B cell (primary cell): ENCODE results near the gene SUSD3. TPM values are rescaled to one million over a fixed set of nuclear protein-coding genes. Genes with fewer than 3 reads are reported as not detected.
"Not testable (repeated sequence)": the region's sequence is repeated elsewhere in the genome, so short reads cannot be mapped to it uniquely, and the experiment has no call there.

Experiments used
- ATAC-seq: fragments of 200-7000 bp; cut with Tn5 transposase; one replicate; pipeline ENCODE4 v1.10.0; 2021; ENCODE audit warnings: low read depth, mild to moderate bottlenecking, moderate number of reproducible peaks, moderate library complexity
- CTCF ChIA-PET: fragments of 350-600 bp; sonication (Branson Sonifier 250); formaldehyde crosslinking; loops from one replicate; lab custom pipeline; 2021; ENCODE audit warnings: antibody characterized with exemption, inconsistent platforms; lab: Charles Lee
- POLR2A ChIA-PET: fragments of 350-600 bp; sonication (Branson Sonifier 250); formaldehyde crosslinking; loops from one replicate; lab custom pipeline; 2021; ENCODE audit warnings: antibody characterized with exemption; lab: Charles Lee
- DNase-seq: peaks from one replicate; pipeline ENCODE4 v3.0.0; 2013
- H2AFZ ChIP-seq: 2 replicates; pipeline ENCODE4 v1.6.1; 2012; ENCODE audit warnings: mild to moderate bottlenecking, low read depth, low read length; ENCODE audit not compliant: insufficient read depth, poor library complexity, severe bottlenecking
- H3K27ac ChIP-seq, 2 donors: 1 replicate in 1 of 2; 2 replicates in 1 of 2; pipeline ENCODE4 v1.5.1; 2012 to 2013; ENCODE audit warnings: low read length in 2 of 2, mild to moderate bottlenecking in 2 of 2, moderate library complexity in 1 of 2
- H3K27me3 ChIP-seq, 4 experiments: fragments of 200-600 bp in 1 of 4; sonication (generic) in 1 of 4; replicated peaks in 1 of 4; 1 replicate in 2 of 4; 2 replicates in 2 of 4; pipeline versions ENCODE4 v1.6.1 to v1.7.0; 2013 to 2016; ENCODE audit warnings: low read length in 3 of 4, mild to moderate bottlenecking in 2 of 4, mixed read lengths in 1 of 4, moderate library complexity in 1 of 4; ENCODE audit not compliant: insufficient read depth in 4 of 4, control insufficient read depth in 3 of 4; ENCODE audit errors: control extremely low read depth in 1 of 4
- H3K36me3 ChIP-seq, 2 experiments: replicated peaks in 1 of 2; 1 replicate in 1 of 2; 2 replicates in 1 of 2; pipeline versions ENCODE4 v1.6.1 to v1.7.1; 2013; ENCODE audit warnings: low read length in 1 of 2; ENCODE audit not compliant: insufficient read depth in 2 of 2, control insufficient read depth in 1 of 2; ENCODE audit errors: control extremely low read depth in 1 of 2, extremely low read depth in 1 of 2
- H3K4me1 ChIP-seq, 2 donors: fragments of 200-600 bp in 1 of 2; sonication (generic) in 1 of 2; 1 replicate in 1 of 2; 2 replicates in 1 of 2; pipeline versions ENCODE4 v1.5.1 to v1.6.1; 2013 to 2017; ENCODE audit warnings: low read length in 2 of 2; ENCODE audit not compliant: control insufficient read depth in 2 of 2, insufficient read depth in 2 of 2
- H3K4me2 ChIP-seq: replicated peaks from 2 replicates; pipeline ENCODE3; 2012; ENCODE audit warnings: mild to moderate bottlenecking, low read depth, low read length; ENCODE audit not compliant: poor library complexity, severe bottlenecking
- H3K4me3 ChIP-seq, 5 experiments: fragments of 200-600 bp in 1 of 5; sonication (generic) in 1 of 5; 1 replicate in 3 of 5; 2 replicates in 2 of 5; pipeline versions ENCODE4 v1.5.1 to v1.7.0; 2011 to 2016; ENCODE audit warnings: low read length in 4 of 5, mild to moderate bottlenecking in 4 of 5, low read depth in 2 of 5, control low read depth in 1 of 5, moderate library complexity in 1 of 5; ENCODE audit not compliant: insufficient read depth in 1 of 5; ENCODE audit errors: control extremely low read depth in 1 of 5, extremely low read depth in 1 of 5
- H3K79me2 ChIP-seq: fragments of 200-600 bp; sonication (generic); one replicate; pipeline ENCODE4 v1.6.0; 2016; ENCODE audit warnings: low read length; ENCODE audit not compliant: control insufficient read depth, insufficient read depth
- H3K9ac ChIP-seq: fragments of 200-600 bp; sonication (generic); 2 replicates; pipeline ENCODE4 v1.6.1; 2017; ENCODE audit warnings: mild to moderate bottlenecking, low read length, moderate library complexity
- H3K9me3 ChIP-seq, 3 donors: one replicate each; pipeline versions ENCODE4 v1.6.1 to v1.7.1; 2013; ENCODE audit warnings: low read length in 2 of 3; ENCODE audit not compliant: control insufficient read depth in 2 of 3, insufficient read depth in 1 of 3; ENCODE audit errors: control extremely low read depth in 1 of 3
- H4K20me1 ChIP-seq: 2 replicates; pipeline ENCODE4 v1.6.0; 2012; ENCODE audit warnings: mild to moderate bottlenecking, low read length; ENCODE audit not compliant: insufficient read depth, control insufficient read depth, poor library complexity, severe bottlenecking
- H3K27ac Mint-ChIP-seq: one replicate; pipeline ENCODE4 v1.8.0; 2021; ENCODE audit warnings: mixed read lengths
- H3K27me3 Mint-ChIP-seq: one replicate; pipeline ENCODE4 v1.8.0; 2021; ENCODE audit warnings: mixed read lengths
- H3K4me1 Mint-ChIP-seq: one replicate; pipeline ENCODE4 v1.8.0; 2021; ENCODE audit warnings: mixed read lengths
- H3K4me3 Mint-ChIP-seq: one replicate; pipeline ENCODE4 v1.8.0; 2021; ENCODE audit warnings: mixed read lengths
- H3K9me3 Mint-ChIP-seq: one replicate; pipeline ENCODE4 v1.8.0; 2022; ENCODE audit warnings: mixed read lengths; ENCODE audit not compliant: insufficient read depth
- WGBS: methylation state at CpG from one replicate; pipeline ENCODE4 v1.1.5; 2013; ENCODE audit warnings: missing lambda C conversion rate; ENCODE audit not compliant: insufficient coverage; 5-methylcytosine and 5-hydroxymethylcytosine counted together
- intact Hi-C: fragments of 100-400 bp; cut with micrococcal nuclease; formaldehyde crosslinking; loops from one replicate; pipeline ENCODE4 v1.10.0; 2022
- polyA plus RNA-seq: library from polyadenylated mRNA; depleted of rRNA; stranded (reverse); fragments of >200 nt; gene quantifications from 2 replicates; pipeline ENCODE4 v1.2.3, GENCODE V29; 2012
- total RNA-seq, 2 donors: library from RNA; stranded (reverse); fragments of 120-200 nt in 1 of 2; gene quantifications; 1 replicate in 1 of 2; 2 replicates in 1 of 2; pipeline versions ENCODE4 v1.2.3 to v1.2.4, GENCODE V29; 2013 to 2022
- TF ChIP-seq, protein P1 (sequence below): fragments of 200-600 bp; IDR thresholded peaks from one replicate; pipeline ENCODE4 v1.8.0; 2022; ENCODE audit warnings: antibody characterized with exemption, mild to moderate bottlenecking

The SUSD3 gene
- total and polyA plus RNA-seq, 2 donors (not counting 1 experiment from before 2014, with no cell fraction given) = 41.0 to 85.0 TPM

DNA sequence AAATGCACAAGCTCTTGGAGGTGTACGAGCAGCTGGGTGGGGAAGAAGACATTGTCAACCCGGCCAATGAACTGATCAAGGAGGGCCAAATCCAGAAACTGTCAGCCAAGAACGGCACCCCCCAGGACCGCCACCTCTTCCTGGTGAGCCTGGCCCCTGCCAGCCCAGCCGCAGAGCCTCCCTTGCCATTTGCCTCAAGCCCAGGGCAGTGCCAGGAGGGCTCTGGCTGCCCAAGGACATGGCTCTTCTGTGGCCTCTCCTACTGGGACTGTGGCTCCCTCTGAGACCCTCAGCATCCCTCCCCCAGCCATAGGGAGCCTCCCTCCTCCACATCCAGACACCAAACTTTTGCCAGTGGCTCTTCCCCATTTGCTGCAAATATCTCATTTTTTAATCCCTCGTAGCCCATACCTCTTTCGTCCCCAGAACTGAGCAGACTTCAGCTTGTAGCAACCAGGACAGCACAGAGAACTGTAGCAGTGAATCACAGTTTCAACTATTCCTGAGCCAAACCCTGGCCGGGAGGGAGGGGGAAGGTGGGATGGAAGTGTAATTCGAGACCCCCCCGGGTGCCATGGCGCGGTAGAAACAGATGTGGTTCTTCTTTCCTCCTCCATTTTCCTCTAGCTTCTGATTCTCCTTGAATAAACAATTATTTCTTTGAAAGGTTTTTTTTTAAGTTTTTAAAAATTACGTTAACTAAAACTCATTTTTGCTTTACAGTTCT, 44.5 kb upstream of the SUSD3 start:
- Histone ChIP-seq H3K4me3 (no peak overlapping the region), H3K4me1 (no peaks in the 10 kb centered on the region), H3K9ac (no peak overlapping the region), H3K27me3 (no peaks in the 10 kb centered on the region), H4K20me1 (peaks cover 48% of the 10 kb centered on the region), H3K36me3 (peaks cover 4 to 73% of the 10 kb centered on the region in 2 experiments), H3K27ac (no peak overlapping the region), H2AFZ (no peak overlapping the region), H3K4me2 (no peak overlapping the region), H3K79me2 (peaks cover 11% of the 10 kb centered on the region), H3K9me3 (no peaks in the 10 kb centered on the region)
- no peak for ATAC-seq
- TF ChIP-seq, protein P1, sequence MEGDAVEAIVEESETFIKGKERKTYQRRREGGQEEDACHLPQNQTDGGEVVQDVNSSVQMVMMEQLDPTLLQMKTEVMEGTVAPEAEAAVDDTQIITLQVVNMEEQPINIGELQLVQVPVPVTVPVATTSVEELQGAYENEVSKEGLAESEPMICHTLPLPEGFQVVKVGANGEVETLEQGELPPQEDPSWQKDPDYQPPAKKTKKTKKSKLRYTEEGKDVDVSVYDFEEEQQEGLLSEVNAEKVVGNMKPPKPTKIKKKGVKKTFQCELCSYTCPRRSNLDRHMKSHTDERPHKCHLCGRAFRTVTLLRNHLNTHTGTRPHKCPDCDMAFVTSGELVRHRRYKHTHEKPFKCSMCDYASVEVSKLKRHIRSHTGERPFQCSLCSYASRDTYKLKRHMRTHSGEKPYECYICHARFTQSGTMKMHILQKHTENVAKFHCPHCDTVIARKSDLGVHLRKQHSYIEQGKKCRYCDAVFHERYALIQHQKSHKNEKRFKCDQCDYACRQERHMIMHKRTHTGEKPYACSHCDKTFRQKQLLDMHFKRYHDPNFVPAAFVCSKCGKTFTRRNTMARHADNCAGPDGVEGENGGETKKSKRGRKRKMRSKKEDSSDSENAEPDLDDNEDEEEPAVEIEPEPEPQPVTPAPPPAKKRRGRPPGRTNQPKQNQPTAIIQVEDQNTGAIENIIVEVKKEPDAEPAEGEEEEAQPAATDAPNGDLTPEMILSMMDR = no peak
- intact Hi-C loops = no loop called here
- WGBS = 94% methylated on average over 6 of the region's 13 CpGs
- ChIA-PET POLR2A (interaction anchor here (0.6 kb wide), 1 partner anchor 61 kb away, joined by 6 read pairs; no protein-coding TSS in a partner anchor), CTCF (interaction anchor here (1.1 to 2.1 kb wide), 4 partner anchors 10 to 95 kb away, joined by 3 to 10 read pairs (median 6); no protein-coding TSS in a partner anchor)
- Mint-ChIP-seq H3K4me1 (no peaks in the 10 kb centered on the region), H3K9me3 (no peaks in the 10 kb centered on the region), H3K27ac (no peak overlapping the region), H3K4me3 (no peak overlapping the region), H3K27me3 (no peaks in the 10 kb centered on the region)
- no peak for DNase-seq

GRCh38 chr9:93015190-93015589, 43.3 kb upstream of the SUSD3 start:
- peaks cover 8 to 73% of the 10 kb centered on the region in 2 experiments for H3K36me3 ChIP-seq
- H3K9me3 ChIP-seq, H2AFZ ChIP-seq, H3K27ac ChIP-seq, H3K27me3 ChIP-seq, POLR2A ChIA-PET, H3K9me3 Mint-ChIP-seq, DNase-seq, H3K4me3 ChIP-seq, H3K27ac Mint-ChIP-seq, H3K4me2 ChIP-seq, H3K4me3 Mint-ChIP-seq, H3K27me3 Mint-ChIP-seq, H3K4me1 Mint-ChIP-seq, ATAC-seq, H3K79me2 ChIP-seq, intact Hi-C loops, H3K9ac ChIP-seq, H3K4me1 ChIP-seq: not testable (repeated sequence)
- peaks cover 40% of the 10 kb centered on the region for H4K20me1 ChIP-seq
- CTCF ChIA-PET = interaction anchor here (0.9 to 1.9 kb wide), 5 partner anchors 12 to 94 kb away, joined by 3 to 10 read pairs (median 3); no protein-coding TSS in a partner anchor
- WGBS = 93% methylated on average over 5 of the region's 10 CpGs
